Immature natural killer cell (primary cell): ENCODE results near the gene KRTAP1-3. TPM values are rescaled to one million over a fixed set of nuclear protein-coding genes. Genes with fewer than 3 reads are reported as not detected.
"Not testable (repeated sequence)": the region's sequence is repeated elsewhere in the genome, so short reads cannot be mapped to it uniquely, and the experiment has no call there.

ENCODE experiments used
- DNase-seq, 3 donors: peaks; one replicate each; pipeline ENCODE4 v3.0.0; 2022; ENCODE audit warnings: mixed read lengths in 1 of 3
- H3K27ac Mint-ChIP-seq, 6 donors: one replicate each; pipeline ENCODE4 v1.8.0; 2020; ENCODE audit warnings: mixed read lengths in 6 of 6, mild to moderate bottlenecking in 5 of 6, inconsistent platforms in 4 of 6, moderate library complexity in 3 of 6
- H3K27me3 Mint-ChIP-seq, 3 donors: one replicate each; pipeline ENCODE4 v1.8.0; 2020 to 2021; ENCODE audit warnings: low read depth in 3 of 3, mild to moderate bottlenecking in 3 of 3, mixed read lengths in 3 of 3, moderate library complexity in 3 of 3, inconsistent platforms in 1 of 3
- H3K36me3 Mint-ChIP-seq, 3 donors: one replicate each; pipeline ENCODE4 v1.8.0; 2020; ENCODE audit warnings: mixed read lengths in 3 of 3, inconsistent platforms in 2 of 3, mild to moderate bottlenecking in 2 of 3
- H3K4me1 Mint-ChIP-seq, 2 donors: one replicate each; pipeline ENCODE4 v1.8.0; 2020; ENCODE audit warnings: inconsistent platforms in 2 of 2, mild to moderate bottlenecking in 2 of 2, mixed read lengths in 2 of 2, moderate library complexity in 1 of 2
- H3K4me3 Mint-ChIP-seq, 5 donors: one replicate each; pipeline ENCODE4 v1.8.0; 2020; ENCODE audit warnings: mild to moderate bottlenecking in 5 of 5, mixed read lengths in 5 of 5, inconsistent platforms in 3 of 5, moderate library complexity in 3 of 5
- H3K9me3 Mint-ChIP-seq, 6 donors: one replicate each; pipeline ENCODE4 v1.8.0; 2020; ENCODE audit warnings: mild to moderate bottlenecking in 6 of 6, mixed read lengths in 6 of 6, inconsistent platforms in 4 of 6, moderate library complexity in 3 of 6
- polyA plus RNA-seq, 3 donors: library from polyadenylated mRNA; unstranded; fragments of 300-500 nt; fragmentation: Illumina TruSeq; gene quantifications; one replicate each; pipeline ENCODE4 v1.2.3, GENCODE V29; 2021

Gene KRTAP1-3
- polyA plus RNA-seq, result not detected

GRCh38 chr17:41034346-41034935, at the start of gene KRTAP1-3:
KRTAP1-3 (minus strand) TSS chr17:41034874; CDS start chr17:41034821, 53 bp downstream.
- H3K27ac Mint-ChIP-seq, H3K27me3 Mint-ChIP-seq, DNase-seq, H3K9me3 Mint-ChIP-seq, H3K4me3 Mint-ChIP-seq, H3K4me1 Mint-ChIP-seq, H3K36me3 Mint-ChIP-seq: not testable (repeated sequence)

GRCh38 chr17:41084100-41084856, 49.6 kb upstream of the KRTAP1-3 start, which contains the start of gene KRTAP4-7:
KRTAP4-7 (plus strand) TSS chr17:41084150; CDS start chr17:41084207, 57 bp downstream.
- peaks cover 0 to 12% (median 3%) of the 10 kb centered on the region in 3 donors for H3K27me3 Mint-ChIP-seq
- H3K4me3 Mint-ChIP-seq, H3K27ac Mint-ChIP-seq, H3K9me3 Mint-ChIP-seq, H3K36me3 Mint-ChIP-seq, DNase-seq, H3K4me1 Mint-ChIP-seq: not testable (repeated sequence)

- not testable (repeated sequence) for H3K27ac Mint-ChIP-seq, DNase-seq, H3K4me1 Mint-ChIP-seq, H3K9me3 Mint-ChIP-seq, H3K4me3 Mint-ChIP-seq, H3K36me3 Mint-ChIP-seq
- H3K27me3 Mint-ChIP-seq, result peaks cover 2 to 12% (median 3%) of the 10 kb centered on the region in 3 donors
Measured at GRCh38 chr17:41083427-41083826, 48.8 kb upstream of the KRTAP1-3 start.

GRCh38 chr17:41082626-41083025, 48.0 kb upstream of the KRTAP1-3 start:
- Mint-ChIP-seq H3K4me3 (no peak overlapping the region), H3K9me3 (no peaks in the 10 kb centered on the region), H3K27me3 (peaks cover 2 to 12% (median 3%) of the 10 kb centered on the region in 3 donors), H3K4me1 (no peaks in the 10 kb centered on the region), H3K27ac (no peak overlapping the region), H3K36me3 (no peaks in the 10 kb centered on the region)
- DNase-seq, result no peak

GRCh38 chr17:41076788-41077187, 42.1 kb upstream of the KRTAP1-3 start:
- no peak for DNase-seq
- Mint-ChIP-seq H3K36me3 (no peaks in the 10 kb centered on the region), H3K4me3 (no peak overlapping the region), H3K4me1 (no peaks in the 10 kb centered on the region), H3K27me3 (peaks cover 2 to 5% (median 2%) of the 10 kb centered on the region in 3 donors), H3K27ac (no peak overlapping the region), H3K9me3 (no peaks in the 10 kb centered on the region)

- Mint-ChIP-seq H3K27me3 (peaks cover 2 to 4% (median 2%) of the 10 kb centered on the region in 3 donors), H3K4me3 (no peak overlapping the region), H3K27ac (no peak overlapping the region), H3K9me3 (no peaks in the 10 kb centered on the region), H3K4me1 (peaks cover 0 to 2% of the 10 kb centered on the region in 2 donors), H3K36me3 (no peaks in the 10 kb centered on the region)
- no peak for DNase-seq
Measured at GRCh38 chr17:41073676-41074075, 39.0 kb upstream of the KRTAP1-3 start.

- Mint-ChIP-seq H3K4me1 (peaks cover 0 to 2% of the 10 kb centered on the region in 2 donors), H3K27me3 (peaks cover 0 to 4% (median 2%) of the 10 kb centered on the region in 3 donors), H3K4me3 (no peak overlapping the region), H3K36me3 (no peaks in the 10 kb centered on the region), H3K27ac (no peak overlapping the region), H3K9me3 (peaks cover 0 to 1% (median 0%) of the 10 kb centered on the region in 6 donors)
- no peak for DNase-seq
Measured at GRCh38 chr17:41071606-41072360, 37.1 kb upstream of the KRTAP1-3 start.

- H3K4me3 Mint-ChIP-seq, result no peak overlapping the region
- no peaks in the 10 kb centered on the region for H3K36me3 Mint-ChIP-seq
- no peak overlapping the region for H3K27ac Mint-ChIP-seq
- H3K27me3 Mint-ChIP-seq, result peaks cover 0 to 2% (median 0%) of the 10 kb centered on the region in 3 donors
- peaks cover 0 to 2% of the 10 kb centered on the region in 2 donors for H3K4me1 Mint-ChIP-seq
- peaks cover 0 to 1% (median 0%) of the 10 kb centered on the region in 6 donors for H3K9me3 Mint-ChIP-seq
- DNase-seq, result no peak
Measured at GRCh38 chr17:41069031-41069430, 34.4 kb upstream of the KRTAP1-3 start.

- Mint-ChIP-seq H3K4me3 (no peak overlapping the region), H3K9me3 (peaks cover 0 to 1% (median 0%) of the 10 kb centered on the region in 6 donors), H3K36me3 (no peaks in the 10 kb centered on the region), H3K27me3 (peaks cover 0 to 6% (median 2%) of the 10 kb centered on the region in 3 donors), H3K4me1 (peaks cover 0 to 2% of the 10 kb centered on the region in 2 donors), H3K27ac (no peak overlapping the region)
- no peak for DNase-seq
Measured at GRCh38 chr17:41067281-41067680, 32.6 kb upstream of the KRTAP1-3 start.

- Mint-ChIP-seq H3K27me3 (peaks cover 0 to 12% (median 2%) of the 10 kb centered on the region in 3 donors), H3K36me3 (no peaks in the 10 kb centered on the region), H3K4me3 (no peak within 1 kb of the TSS), H3K9me3 (peaks cover 0 to 1% (median 0%) of the 10 kb centered on the region in 6 donors), H3K27ac (no peak within 1 kb of the TSS), H3K4me1 (peaks cover 0 to 2% of the 10 kb centered on the region in 2 donors)
- DNase-seq, result no peak
Measured at GRCh38 chr17:41065829-41066624, 31.4 kb upstream of the KRTAP1-3 start, which contains the start of gene KRTAP2-4. KRTAP2-4 (minus strand) TSS chr17:41065879; CDS start chr17:41065845, 34 bp downstream.

- DNase-seq, H3K4me1 Mint-ChIP-seq, H3K4me3 Mint-ChIP-seq, H3K36me3 Mint-ChIP-seq, H3K9me3 Mint-ChIP-seq, H3K27ac Mint-ChIP-seq: not testable (repeated sequence)
- peaks cover 0 to 14% (median 4%) of the 10 kb centered on the region in 3 donors for H3K27me3 Mint-ChIP-seq
Measured at GRCh38 chr17:41065016-41065689, 30.5 kb upstream of the KRTAP1-3 start.

GRCh38 chr17:41064301-41064700, 29.6 kb upstream of the KRTAP1-3 start:
- Mint-ChIP-seq H3K27me3 (peaks cover 2 to 14% (median 4%) of the 10 kb centered on the region in 3 donors), H3K4me1 (peaks cover 0 to 2% of the 10 kb centered on the region in 2 donors), H3K4me3 (no peak overlapping the region), H3K27ac (no peak overlapping the region), H3K9me3 (peaks cover 0 to 4% (median 0%) of the 10 kb centered on the region in 6 donors), H3K36me3 (no peaks in the 10 kb centered on the region)
- DNase-seq, result no peak

- Mint-ChIP-seq H3K27me3 (peaks cover 2 to 14% (median 4%) of the 10 kb centered on the region in 3 donors), H3K4me3 (no peak overlapping the region), H3K9me3 (peaks cover 0 to 5% (median 0%) of the 10 kb centered on the region in 6 donors), H3K27ac (no peak overlapping the region), H3K36me3 (no peaks in the 10 kb centered on the region), H3K4me1 (no peaks in the 10 kb centered on the region)
- DNase-seq, result no peak
Measured at GRCh38 chr17:41063449-41063848, 28.8 kb upstream of the KRTAP1-3 start.
